GM19395 (cell line): Measurements from ENCODE around the gene HGD.
A peak's percentile ranks its signal among the peaks of the same experiment; 100 is the strongest.
"Not testable (repeated sequence)": the region's sequence is repeated elsewhere in the genome, so short reads cannot be mapped to it uniquely, and the experiment has no call there.

Experiments
- ATAC-seq: cut with Tn5 transposase; IDR thresholded peaks from one replicate; pipeline ENCODE4 v1.9.1; 2021; ENCODE audit warnings: mild to moderate bottlenecking, moderate library complexity; ENCODE audit not compliant: unreplicated experiment

Gene HGD

GRCh38 chr3:120680193-120680894, 1.7 kb downstream of the HGD start:
- ATAC-seq, result no peak

DNA sequence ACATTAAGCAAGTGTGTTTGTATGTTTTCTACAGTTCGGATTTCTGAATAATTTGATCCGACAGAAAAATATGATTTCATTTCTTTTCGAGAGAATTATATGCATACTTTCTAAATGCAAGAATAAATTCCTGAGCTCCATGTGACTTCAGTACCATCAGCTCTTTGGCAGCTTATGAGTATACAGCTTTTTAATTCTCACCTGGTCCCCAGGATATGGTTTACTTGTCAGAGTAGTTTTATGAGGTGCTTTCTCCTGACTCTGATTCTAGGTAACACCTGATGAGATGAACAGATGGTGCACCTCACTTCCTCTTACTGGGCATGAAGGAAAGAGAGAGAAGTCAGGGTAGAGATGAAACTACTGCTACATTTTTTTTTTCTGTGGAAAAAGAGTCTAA, 3.1 kb downstream of the HGD start:
- peak; percentile 54 for ATAC-seq

DNA sequence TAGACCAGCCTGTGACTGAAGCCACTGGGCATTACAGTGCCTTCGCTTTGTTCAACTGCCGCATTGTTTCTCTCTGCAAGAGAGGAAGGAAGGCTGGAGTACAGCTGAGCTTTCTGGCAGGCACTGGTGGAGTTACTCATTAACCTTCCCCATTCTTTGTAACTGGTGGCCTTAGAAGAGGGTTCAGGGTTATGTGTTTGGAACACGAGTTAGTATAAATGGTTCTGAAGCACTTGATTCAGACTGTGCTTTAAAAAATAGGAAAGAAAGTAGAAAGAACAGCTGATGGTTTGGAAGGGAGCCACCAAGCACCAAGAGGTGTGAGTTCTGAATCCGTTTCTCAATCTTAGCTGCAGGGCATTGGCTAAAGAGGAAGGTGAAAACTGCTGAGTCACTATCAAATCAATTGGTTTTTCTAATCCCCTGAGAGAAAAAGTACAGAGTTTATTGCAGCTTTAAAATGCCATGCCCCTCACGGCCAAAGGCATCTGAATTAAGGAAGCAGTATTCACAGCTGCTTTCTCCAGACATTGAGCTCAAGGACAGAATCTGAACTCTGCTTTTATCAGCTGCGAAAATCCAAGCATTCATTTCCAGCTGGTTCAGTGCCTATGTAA, 3.6 kb downstream of the HGD start:
- peak; percentile 93 for ATAC-seq

- not testable (repeated sequence) for ATAC-seq
Measured at GRCh38 chr3:120677193-120677592, 4.8 kb downstream of the HGD start.

- no peak for ATAC-seq
Measured at GRCh38 chr3:120673116-120673515, 8.9 kb downstream of the HGD start.

DNA sequence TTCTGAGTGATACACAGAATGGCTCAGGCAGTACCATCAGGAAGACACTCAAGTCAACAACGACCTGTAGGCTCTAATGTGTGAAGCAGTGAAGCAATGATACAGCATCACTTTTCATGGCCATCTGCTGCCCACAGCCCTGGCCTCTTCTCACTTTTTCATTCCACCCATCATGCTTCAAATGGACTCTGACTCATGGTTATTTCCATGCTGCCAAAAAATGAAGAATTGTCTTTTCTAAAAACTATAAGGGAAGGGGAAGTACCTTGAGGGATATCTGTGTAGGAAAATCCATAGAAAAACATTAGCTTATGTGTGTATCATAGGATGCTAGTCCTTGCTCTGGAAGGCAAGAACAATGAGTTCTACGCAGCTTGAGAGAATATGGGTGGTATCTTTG, 11.5 kb downstream of the HGD start:
- ATAC-seq, result no peak

GRCh38 chr3:120664926-120665325, 17.1 kb downstream of the HGD start:
- ATAC-seq, result no peak

GRCh38 chr3:120661945-120662344, 20.1 kb downstream of the HGD start:
- ATAC-seq, result no peak

- ATAC-seq, result no peak
Measured at GRCh38 chr3:120661106-120661905, 20.7 kb downstream of the HGD start.

DNA sequence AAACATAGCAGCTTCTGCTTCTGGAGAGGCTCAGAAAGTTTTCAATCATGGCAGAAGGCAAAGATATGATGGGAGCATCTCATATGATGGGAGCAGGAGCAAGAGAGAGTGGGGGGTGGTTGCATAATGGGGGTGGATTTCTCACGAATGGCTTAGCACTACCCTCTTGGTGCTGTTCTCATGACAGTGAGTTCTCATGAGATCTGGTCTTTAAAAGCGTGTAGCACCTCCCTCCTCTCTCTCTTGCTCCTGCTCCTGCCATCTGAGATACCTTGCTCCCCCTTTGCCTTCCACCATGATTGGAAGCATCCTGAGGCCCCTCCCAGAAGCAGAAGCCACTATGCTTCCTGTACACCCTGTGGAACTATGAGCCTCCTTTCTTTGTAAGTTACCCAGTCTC, 22.2 kb downstream of the HGD start:
- no peak for ATAC-seq

DNA sequence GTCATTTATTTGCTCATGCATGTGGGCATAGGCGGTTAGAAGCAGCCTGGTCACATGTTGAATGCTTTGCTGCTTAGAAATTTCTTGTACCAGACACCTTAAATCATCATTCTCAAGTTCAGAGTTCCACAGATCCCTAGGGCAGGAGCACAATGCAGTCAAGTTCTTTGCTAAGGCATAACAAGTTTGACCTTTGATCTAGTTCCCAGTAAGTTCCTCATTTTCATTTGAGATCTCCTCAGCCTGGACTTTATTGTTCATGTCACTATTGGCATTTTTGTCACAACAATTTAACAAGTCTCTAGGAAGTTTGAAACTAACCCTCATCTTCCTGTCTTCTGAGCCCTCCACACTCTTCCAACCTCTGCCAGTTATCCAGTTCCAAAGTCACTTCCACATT, 22.8 kb downstream of the HGD start:
- ATAC-seq, result no peak

GRCh38 chr3:120652896-120653545, 29.0 kb downstream of the HGD start:
- no peak for ATAC-seq

GRCh38 chr3:120652281-120652680, 29.8 kb downstream of the HGD start:
- ATAC-seq, result no peak

- no peak for ATAC-seq
Measured at GRCh38 chr3:120650311-120650710, 31.7 kb downstream of the HGD start.

GRCh38 chr3:120649830-120650233, 32.2 kb downstream of the HGD start:
- no peak for ATAC-seq

- no peak for ATAC-seq
Measured at GRCh38 chr3:120648290-120648689, 33.7 kb downstream of the HGD start.

- no peak for ATAC-seq
Measured at GRCh38 chr3:120646771-120647432, 35.1 kb downstream of the HGD start.

GRCh38 chr3:120645083-120645845, 36.8 kb downstream of the HGD start:
- ATAC-seq, result no peak

DNA sequence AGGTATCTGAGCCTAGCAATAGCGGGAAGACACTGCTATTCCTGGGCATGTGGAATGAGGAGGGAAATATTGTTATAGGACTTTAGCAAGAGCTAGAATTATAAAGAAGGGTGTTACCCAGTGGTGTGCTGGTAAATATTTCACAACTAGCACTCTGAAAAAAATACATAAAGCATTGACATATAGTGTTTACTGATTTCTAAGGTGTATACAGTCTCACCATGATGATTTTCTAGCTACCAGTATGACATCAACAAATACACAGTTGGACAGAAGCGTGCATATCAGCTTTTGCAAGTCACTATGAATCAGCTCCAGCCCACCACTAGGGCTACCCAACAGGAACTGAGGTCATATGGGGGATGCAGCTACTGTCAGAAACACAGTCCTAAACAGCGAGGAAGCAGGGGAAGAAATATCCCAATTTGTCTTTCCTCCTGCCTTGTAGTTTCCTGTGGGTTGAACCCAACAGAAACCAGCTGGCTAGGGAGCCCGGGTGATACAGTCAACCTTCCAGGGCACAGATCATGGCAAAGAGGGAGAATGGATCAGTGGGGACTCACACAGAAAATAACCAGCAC, 39.6 kb downstream of the HGD start:
- ATAC-seq, result no peak

DNA sequence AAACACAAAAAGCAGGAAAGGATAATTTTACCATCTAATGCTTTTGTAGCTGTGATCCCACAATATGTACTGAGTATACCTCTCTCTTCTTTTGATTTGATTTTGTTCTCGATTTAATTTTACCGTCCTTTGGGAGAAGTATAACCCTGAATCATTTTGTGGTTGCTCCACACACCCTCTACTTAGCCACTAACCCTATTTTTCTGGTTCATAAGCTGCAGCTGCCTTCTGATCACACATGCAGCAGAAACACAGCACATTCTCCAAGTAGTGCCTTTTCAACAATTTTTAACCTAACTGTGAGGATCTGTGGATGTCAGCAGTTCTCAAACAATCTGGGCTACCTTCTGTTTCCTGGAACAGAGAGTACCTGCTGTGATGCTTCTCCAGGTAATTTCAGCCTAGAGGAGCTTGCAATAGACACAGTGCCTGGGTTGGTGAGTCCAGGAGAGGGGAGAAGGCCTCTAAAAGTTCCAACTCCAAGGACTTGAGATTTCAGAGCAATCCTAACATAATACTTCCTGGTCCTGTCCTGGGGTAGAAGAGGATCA, 40.3 kb downstream of the HGD start:
- no peak for ATAC-seq
